Measurements from ENCODE around the gene ACAP2. TPM values are rescaled to one million over a fixed set of nuclear protein-coding genes. Genes with fewer than 3 reads are reported as not detected.
"Not testable (repeated sequence)": the region's sequence is repeated elsewhere in the genome, so short reads cannot be mapped to it uniquely, and the experiment has no call there.

ACAP2 gene
- total RNA-seq, 1 experiment from 2014 or later = 42.9 TPM

DNA sequence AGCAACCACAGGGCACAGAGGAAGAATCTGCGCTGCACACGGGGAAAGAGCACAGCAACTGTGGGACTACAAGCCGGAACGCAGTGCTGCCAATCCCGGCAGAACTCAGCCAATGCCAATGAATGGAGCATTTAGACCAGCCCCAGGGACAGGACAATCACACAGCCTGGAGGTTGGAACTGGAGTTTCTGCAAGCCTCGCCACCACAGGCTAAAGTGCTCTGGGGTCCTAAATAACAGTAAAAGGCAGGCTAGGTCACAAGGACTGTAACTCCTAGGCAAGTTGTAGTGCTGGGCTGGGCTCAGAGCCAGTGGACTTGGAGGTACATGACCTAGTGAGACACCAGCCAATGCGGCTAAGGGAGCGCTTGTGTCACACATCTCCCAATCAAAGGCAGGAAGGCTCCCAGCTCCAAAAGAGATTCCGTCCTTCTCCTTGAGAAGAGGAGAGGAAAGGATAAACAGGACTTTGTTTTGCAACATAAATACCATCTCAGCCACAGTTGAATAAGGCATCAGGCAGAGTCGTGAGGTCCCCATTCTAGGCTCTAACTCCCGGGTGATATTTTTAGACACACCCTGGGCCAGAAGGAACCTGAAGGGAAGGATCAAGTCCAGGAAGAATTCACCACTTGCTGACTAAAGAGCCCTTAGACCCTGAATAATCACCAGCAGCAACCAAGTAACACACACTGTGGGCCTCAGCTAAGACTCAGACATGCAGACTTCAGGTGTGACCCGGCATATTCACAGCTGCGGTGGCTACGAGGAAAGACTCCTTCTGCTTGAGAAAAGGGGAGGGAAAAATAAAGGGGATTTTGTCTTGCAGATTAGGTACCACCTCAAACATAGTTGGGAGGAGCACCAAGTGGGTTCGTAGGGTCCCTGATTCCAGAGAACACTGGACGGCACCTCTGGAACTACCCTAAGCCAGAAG, 86.4 kb downstream of the ACAP2 start:
- Mint-ChIP-seq H3K27ac (ENCODE audit: unreplicated experiment) (peak overlapping the region; percentile 50), H3K36me3 (ENCODE audit: insufficient read depth, unreplicated experiment) (no peaks in the 10 kb centered on the region), H3K4me1 (ENCODE audit: low read depth, unreplicated experiment) (peaks cover 7% of the 10 kb centered on the region), H3K27me3 (ENCODE audit: insufficient read depth, unreplicated experiment) (no peaks in the 10 kb centered on the region), H3K9me3 (ENCODE audit: unreplicated experiment) (no peaks in the 10 kb centered on the region), H3K4me3 (ENCODE audit: unreplicated experiment) (no peak overlapping the region)
- Histone ChIP-seq H3K4me1 (peaks cover 10% of the 10 kb centered on the region), H3K36me3 (ENCODE audit: control insufficient read depth, insufficient read depth, low read length) (no peaks in the 10 kb centered on the region), H3K4me3 (ENCODE audit: low read depth, low read length) (no peak overlapping the region), H3K9me3 (no peaks in the 10 kb centered on the region), H3K27me3 (replicated peaks; ENCODE audit: control insufficient read depth, insufficient read depth, low read length) (no peaks in the 10 kb centered on the region)
- TF ChIP-seq, protein P1, sequence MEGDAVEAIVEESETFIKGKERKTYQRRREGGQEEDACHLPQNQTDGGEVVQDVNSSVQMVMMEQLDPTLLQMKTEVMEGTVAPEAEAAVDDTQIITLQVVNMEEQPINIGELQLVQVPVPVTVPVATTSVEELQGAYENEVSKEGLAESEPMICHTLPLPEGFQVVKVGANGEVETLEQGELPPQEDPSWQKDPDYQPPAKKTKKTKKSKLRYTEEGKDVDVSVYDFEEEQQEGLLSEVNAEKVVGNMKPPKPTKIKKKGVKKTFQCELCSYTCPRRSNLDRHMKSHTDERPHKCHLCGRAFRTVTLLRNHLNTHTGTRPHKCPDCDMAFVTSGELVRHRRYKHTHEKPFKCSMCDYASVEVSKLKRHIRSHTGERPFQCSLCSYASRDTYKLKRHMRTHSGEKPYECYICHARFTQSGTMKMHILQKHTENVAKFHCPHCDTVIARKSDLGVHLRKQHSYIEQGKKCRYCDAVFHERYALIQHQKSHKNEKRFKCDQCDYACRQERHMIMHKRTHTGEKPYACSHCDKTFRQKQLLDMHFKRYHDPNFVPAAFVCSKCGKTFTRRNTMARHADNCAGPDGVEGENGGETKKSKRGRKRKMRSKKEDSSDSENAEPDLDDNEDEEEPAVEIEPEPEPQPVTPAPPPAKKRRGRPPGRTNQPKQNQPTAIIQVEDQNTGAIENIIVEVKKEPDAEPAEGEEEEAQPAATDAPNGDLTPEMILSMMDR (IDR thresholded peaks at IDR 0.05; ENCODE audit: insufficient read depth in 1 of 2, low read depth in 1 of 2, low read length in 1 of 2, severe bottlenecking in 1 of 2, unreplicated experiment in 1 of 2) = no peak
- ChIA-PET CTCF (no interaction called here), POLR2A (no interaction called here)
- no peak for DNase-seq
- no TSS peak for BruUV-seq (replicated peaks)
- intact Hi-C loops (cut with micrococcal nuclease; ENCODE audit: unreplicated experiment) = no loop called here

DNA sequence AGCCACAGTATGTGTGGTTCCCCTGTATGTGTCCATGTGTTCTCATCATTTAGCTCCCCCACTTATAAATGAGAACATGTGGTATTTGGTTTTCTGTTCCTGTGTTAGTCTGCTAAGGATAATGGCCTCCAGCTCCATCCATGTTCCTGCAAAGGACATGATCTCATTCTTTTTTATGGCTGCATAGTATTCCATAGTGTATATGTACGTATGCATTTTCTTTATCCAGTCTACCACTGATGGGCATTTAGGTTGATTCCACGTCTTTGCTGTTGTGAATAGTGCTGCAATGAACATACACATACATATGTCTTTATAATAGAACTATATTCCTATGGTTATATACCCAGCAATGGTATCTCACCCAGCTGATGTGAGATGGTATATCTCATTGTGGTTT, 88.8 kb downstream of the ACAP2 start:
- H3K27me3 Mint-ChIP-seq (ENCODE audit: insufficient read depth, unreplicated experiment); POLR2A ChIA-PET; H3K4me1 ChIP-seq; H3K9me3 ChIP-seq; H3K9me3 Mint-ChIP-seq (ENCODE audit: unreplicated experiment); intact Hi-C loops (cut with micrococcal nuclease; ENCODE audit: unreplicated experiment); H3K27me3 ChIP-seq (replicated peaks; ENCODE audit: control insufficient read depth, insufficient read depth, low read length); H3K36me3 Mint-ChIP-seq (ENCODE audit: insufficient read depth, unreplicated experiment); DNase-seq; H3K4me3 ChIP-seq (ENCODE audit: low read depth, low read length); BruUV-seq (replicated peaks); H3K4me3 Mint-ChIP-seq (ENCODE audit: unreplicated experiment); H3K36me3 ChIP-seq (ENCODE audit: control insufficient read depth, insufficient read depth, low read length); H3K4me1 Mint-ChIP-seq (ENCODE audit: low read depth, unreplicated experiment): not testable (repeated sequence)
- peak overlapping the region; percentile 90 for H3K27ac Mint-ChIP-seq (ENCODE audit: unreplicated experiment)
- CTCF ChIA-PET = interaction anchor here (0.6 to 0.7 kb wide), 2 partner anchors 83 to 312 kb away, joined by 3 read pairs; partner anchors contain the start of gene XXYLT1

DNA sequence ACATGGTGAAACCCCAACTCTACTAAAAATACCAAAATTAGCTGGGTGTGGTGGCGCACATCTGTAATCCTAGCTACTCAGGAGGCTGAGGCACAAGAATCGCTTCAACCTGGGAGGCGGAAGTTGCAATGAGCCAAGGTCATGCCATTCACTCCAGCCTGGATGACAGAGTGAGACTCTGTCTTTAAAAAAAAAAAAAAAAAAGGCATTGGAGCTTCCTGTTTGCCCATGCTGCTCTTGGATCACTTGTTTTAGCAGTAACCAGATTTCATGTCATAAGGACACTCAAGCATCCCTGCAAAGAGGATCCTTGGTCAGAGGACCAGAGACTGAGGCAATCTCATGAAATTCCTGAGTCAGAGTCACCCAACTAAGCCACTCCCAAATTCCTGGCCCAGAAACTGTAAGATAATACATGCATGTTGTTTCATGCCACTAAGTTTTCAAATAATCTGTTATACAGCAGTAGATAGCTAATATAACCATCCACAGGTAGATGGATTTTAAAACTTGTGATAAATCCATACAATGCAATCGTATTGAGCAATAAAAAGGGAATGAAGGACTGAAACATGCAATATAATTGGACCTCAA, 89.8 kb downstream of the ACAP2 start:
- no TSS peak for BruUV-seq (replicated peaks)
- intact Hi-C loops (cut with micrococcal nuclease; ENCODE audit: unreplicated experiment) = no loop called here
- Mint-ChIP-seq H3K9me3 (ENCODE audit: unreplicated experiment) (no peaks in the 10 kb centered on the region), H3K27ac (ENCODE audit: unreplicated experiment) (peak overlapping the region; percentile 90), H3K27me3 (ENCODE audit: insufficient read depth, unreplicated experiment) (no peaks in the 10 kb centered on the region), H3K4me1 (ENCODE audit: low read depth, unreplicated experiment) (peaks cover 7% of the 10 kb centered on the region), H3K36me3 (ENCODE audit: insufficient read depth, unreplicated experiment) (peaks cover under 1% of the 10 kb centered on the region), H3K4me3 (ENCODE audit: unreplicated experiment) (no peak overlapping the region)
- ChIA-PET POLR2A (interaction anchor here (1.3 kb wide), 1 partner anchor 82 kb away, joined by 3 read pairs; the partner anchor contains the start of gene XXYLT1), CTCF (interaction anchor here (0.6 kb wide), 1 partner anchor 365 kb away, joined by 3 read pairs; no protein-coding TSS in a partner anchor)
- TF ChIP-seq, protein P1 (IDR thresholded peaks at IDR 0.05; ENCODE audit: insufficient read depth in 1 of 2, low read depth in 1 of 2, low read length in 1 of 2, severe bottlenecking in 1 of 2, unreplicated experiment in 1 of 2) = no peak
- Histone ChIP-seq H3K4me3 (ENCODE audit: low read depth, low read length) (no peak overlapping the region), H3K27me3 (replicated peaks; ENCODE audit: control insufficient read depth, insufficient read depth, low read length) (no peaks in the 10 kb centered on the region), H3K36me3 (ENCODE audit: control insufficient read depth, insufficient read depth, low read length) (no peaks in the 10 kb centered on the region), H3K9me3 (no peaks in the 10 kb centered on the region), H3K4me1 (peaks cover 10% of the 10 kb centered on the region)
- DNase-seq = peak in 1 of 2 experiments; percentile 72

All from Caco-2 (cell line).